Skeletal muscle tissue (tissue), 4 donors: Measurements from ENCODE around the gene BOD1L1. TPM values are rescaled to one million over a fixed set of nuclear protein-coding genes. Genes with fewer than 3 reads are reported as not detected.

Experiments
- H3K27ac ChIP-seq: one replicate; pipeline ENCODE4 v1.7.0; 2013; ENCODE audit warnings: mild to moderate bottlenecking, low read depth, low read length, inconsistent platforms
- H3K27me3 ChIP-seq, 3 donors: one replicate each; pipeline ENCODE4 v1.7.0; 2013; ENCODE audit warnings: low read length in 3 of 3; ENCODE audit not compliant: control insufficient read depth in 3 of 3, insufficient read depth in 3 of 3
- H3K36me3 ChIP-seq, 3 donors: one replicate each; pipeline ENCODE4 v1.7.0; 2013; ENCODE audit warnings: low read length in 3 of 3; ENCODE audit not compliant: control insufficient read depth in 3 of 3, insufficient read depth in 3 of 3
- H3K4me1 ChIP-seq, 3 donors: one replicate each; pipeline ENCODE4 v1.7.0; 2013; ENCODE audit warnings: low read length in 3 of 3, mild to moderate bottlenecking in 3 of 3; ENCODE audit not compliant: control insufficient read depth in 3 of 3, insufficient read depth in 3 of 3
- H3K4me3 ChIP-seq, 3 donors: one replicate each; pipeline ENCODE4 v1.7.0; 2013; ENCODE audit warnings: low read length in 3 of 3
- H3K9ac ChIP-seq, 3 donors: one replicate each; pipeline ENCODE4 v1.7.0; 2013; ENCODE audit warnings: low read length in 3 of 3, mild to moderate bottlenecking in 3 of 3, moderate library complexity in 2 of 3, low read depth in 1 of 3
- H3K9me3 ChIP-seq, 3 donors: one replicate each; pipeline ENCODE4 v1.7.0; 2013; ENCODE audit warnings: low read length in 3 of 3; ENCODE audit not compliant: control insufficient read depth in 3 of 3
- total RNA-seq: library from RNA; depleted of rRNA; stranded (reverse); fragments of >200 nt; gene quantifications from one replicate; pipeline ENCODE4 v1.2.3, GENCODE V29; 2014
- donor health status: Osteomylitis.

BOD1L1 gene
- total RNA-seq, 1 donor from 2014 or later: 15.1 TPM

DNA sequence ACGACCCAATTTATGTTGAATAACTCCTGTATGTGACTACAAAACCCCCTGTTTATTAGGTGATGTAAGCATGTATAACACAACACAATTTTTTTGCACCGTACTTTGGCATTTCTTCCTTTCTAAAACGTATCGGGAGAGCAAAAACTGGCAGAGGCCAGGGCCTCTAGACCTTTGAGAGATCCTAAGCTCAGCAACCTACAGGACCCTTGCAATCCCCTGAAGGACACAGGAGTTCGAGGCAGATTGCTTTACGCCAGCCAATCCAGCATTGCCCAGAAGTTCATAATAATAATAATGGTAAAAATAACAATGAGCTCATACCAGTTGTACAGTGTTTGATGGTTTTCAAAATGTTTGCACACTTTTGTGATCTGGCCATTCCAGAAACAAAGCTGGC lies 90.9 kb downstream of the BOD1L1 start:
- H3K27me3 ChIP-seq: peaks cover 93 to 97% (median 94%) of the 10 kb centered on the region in 3 donors
- no peak overlapping the region for H3K9ac ChIP-seq
- no peak overlapping the region for H3K4me3 ChIP-seq
- H3K36me3 ChIP-seq: no peaks in the 10 kb centered on the region
- H3K9me3 ChIP-seq: peaks cover 0 to 4% (median 0%) of the 10 kb centered on the region in 3 donors
- H3K4me1 ChIP-seq: peaks cover 11 to 15% (median 13%) of the 10 kb centered on the region in 3 donors
- H3K27ac ChIP-seq: no peak overlapping the region

GRCh38 chr4:13535708-13536361 lies 91.7 kb downstream of the BOD1L1 start:
- Histone ChIP-seq H3K27me3 (peaks cover 93 to 97% (median 94%) of the 10 kb centered on the region in 3 donors), H3K4me1 (peaks cover 9 to 15% (median 12%) of the 10 kb centered on the region in 3 donors), H3K9ac (no peak overlapping the region), H3K36me3 (no peaks in the 10 kb centered on the region), H3K27ac (no peak overlapping the region), H3K4me3 (no peak overlapping the region), H3K9me3 (peaks cover 0 to 4% (median 0%) of the 10 kb centered on the region in 3 donors)

DNA sequence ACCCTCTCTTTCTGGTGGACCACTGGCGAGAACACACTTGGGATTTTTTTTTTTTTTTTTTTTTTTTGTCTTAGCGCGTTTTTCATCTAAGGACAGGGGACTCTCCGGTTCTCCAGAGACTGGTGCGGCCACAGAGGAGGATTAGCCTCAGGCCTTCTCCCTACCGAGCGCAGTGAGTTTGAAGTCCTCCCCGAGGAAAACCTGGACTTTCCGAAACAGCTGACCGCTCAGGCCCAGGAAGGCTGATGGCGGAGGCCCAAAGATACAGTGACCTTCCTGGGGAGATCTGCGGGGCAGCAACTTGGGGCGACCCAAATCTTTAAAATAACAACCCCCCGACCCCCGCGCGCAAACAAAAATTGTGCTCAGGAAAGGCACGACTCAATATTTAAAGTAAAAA lies 92.4 kb downstream of the BOD1L1 start:
- peaks cover 0 to 4% (median 0%) of the 10 kb centered on the region in 3 donors for H3K9me3 ChIP-seq
- no peak overlapping the region for H3K4me3 ChIP-seq
- peaks cover 8 to 14% (median 12%) of the 10 kb centered on the region in 3 donors for H3K4me1 ChIP-seq
- no peak overlapping the region for H3K9ac ChIP-seq
- peaks cover 93 to 97% (median 94%) of the 10 kb centered on the region in 3 donors for H3K27me3 ChIP-seq
- H3K36me3 ChIP-seq: no peaks in the 10 kb centered on the region
- H3K27ac ChIP-seq: no peak overlapping the region

- Histone ChIP-seq H3K4me3 (no peak overlapping the region), H3K27ac (no peak overlapping the region), H3K27me3 (peaks cover 93 to 97% (median 94%) of the 10 kb centered on the region in 3 donors), H3K4me1 (peaks cover 5 to 9% (median 8%) of the 10 kb centered on the region in 3 donors), H3K9ac (no peak overlapping the region), H3K9me3 (peaks cover 0 to 4% (median 0%) of the 10 kb centered on the region in 3 donors), H3K36me3 (no peaks in the 10 kb centered on the region)
Observed at GRCh38 chr4:13534344-13535063, 93.0 kb downstream of the BOD1L1 start.

GRCh38 chr4:13533670-13534343 lies 93.7 kb downstream of the BOD1L1 start:
- no peak overlapping the region for H3K4me3 ChIP-seq
- H3K27me3 ChIP-seq: peaks cover 93 to 97% (median 96%) of the 10 kb centered on the region in 3 donors
- H3K9ac ChIP-seq: no peak overlapping the region
- no peaks in the 10 kb centered on the region for H3K36me3 ChIP-seq
- no peak overlapping the region for H3K27ac ChIP-seq
- H3K4me1 ChIP-seq: peaks cover 2 to 9% (median 3%) of the 10 kb centered on the region in 3 donors
- peaks cover 0 to 3% (median 0%) of the 10 kb centered on the region in 3 donors for H3K9me3 ChIP-seq

GRCh38 chr4:13531625-13531998 lies 95.9 kb downstream of the BOD1L1 start:
- no peaks in the 10 kb centered on the region for H3K9me3 ChIP-seq
- H3K27me3 ChIP-seq: peaks cover 93 to 96% (median 94%) of the 10 kb centered on the region in 3 donors
- H3K4me1 ChIP-seq: peaks cover 2 to 9% (median 5%) of the 10 kb centered on the region in 3 donors
- no peak overlapping the region for H3K9ac ChIP-seq
- H3K36me3 ChIP-seq: no peaks in the 10 kb centered on the region
- H3K4me3 ChIP-seq: no peak overlapping the region
- H3K27ac ChIP-seq: no peak overlapping the region

DNA sequence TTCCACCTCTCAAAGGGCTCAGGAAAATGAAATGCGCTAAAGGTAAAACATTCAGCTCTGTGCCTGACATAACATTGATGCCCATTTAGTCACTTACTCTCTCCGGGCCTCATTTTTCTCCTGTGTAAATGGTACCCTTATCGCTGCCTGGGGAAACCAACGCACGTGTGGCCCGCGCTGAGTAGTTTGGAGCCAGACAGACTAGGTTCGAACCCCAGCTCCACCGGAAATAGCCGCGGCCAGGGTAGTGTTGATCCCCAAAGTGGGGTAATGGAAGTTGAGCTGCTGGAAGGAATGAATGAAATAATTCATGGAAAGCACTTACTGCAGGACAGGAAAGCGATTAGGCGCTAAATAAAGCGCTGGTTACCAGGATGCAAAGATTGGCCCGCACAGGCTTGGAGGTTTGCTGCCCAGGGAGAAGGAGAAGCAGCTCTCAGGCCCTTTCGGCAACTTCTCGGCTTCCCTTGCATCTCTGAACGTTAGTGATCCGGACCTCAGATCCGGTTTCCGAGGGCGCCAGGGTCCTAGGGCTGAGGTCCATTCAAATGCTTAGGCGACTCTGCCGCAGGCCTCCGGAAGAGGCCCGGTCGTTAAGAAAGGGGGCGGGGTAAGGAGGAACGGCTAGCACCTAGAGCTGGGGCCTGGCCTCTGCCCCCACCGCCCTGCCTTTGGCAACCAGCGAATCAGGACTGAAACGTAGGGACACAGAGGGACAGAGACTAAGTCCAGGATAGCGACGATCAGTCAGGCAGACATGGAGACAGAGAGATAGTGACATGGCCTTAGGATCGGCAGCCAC lies 96.5 kb downstream of the BOD1L1 start:
- Histone ChIP-seq H3K27me3 (peaks cover 93 to 97% (median 96%) of the 10 kb centered on the region in 3 donors), H3K4me1 (peaks cover 2 to 7% (median 4%) of the 10 kb centered on the region in 3 donors), H3K27ac (no peak overlapping the region), H3K9me3 (no peaks in the 10 kb centered on the region), H3K36me3 (no peaks in the 10 kb centered on the region), H3K4me3 (no peak overlapping the region), H3K9ac (no peak overlapping the region)

- Histone ChIP-seq H3K27ac (no peak overlapping the region), H3K4me1 (peaks cover 0 to 2% (median 0%) of the 10 kb centered on the region in 3 donors), H3K27me3 (peaks cover 90 to 97% (median 93%) of the 10 kb centered on the region in 3 donors), H3K9me3 (peaks cover 4 to 6% (median 5%) of the 10 kb centered on the region in 3 donors), H3K36me3 (no peaks in the 10 kb centered on the region), H3K9ac (no peak overlapping the region), H3K4me3 (no peak overlapping the region)
Observed at GRCh38 chr4:13529128-13529919, 98.2 kb downstream of the BOD1L1 start.

DNA sequence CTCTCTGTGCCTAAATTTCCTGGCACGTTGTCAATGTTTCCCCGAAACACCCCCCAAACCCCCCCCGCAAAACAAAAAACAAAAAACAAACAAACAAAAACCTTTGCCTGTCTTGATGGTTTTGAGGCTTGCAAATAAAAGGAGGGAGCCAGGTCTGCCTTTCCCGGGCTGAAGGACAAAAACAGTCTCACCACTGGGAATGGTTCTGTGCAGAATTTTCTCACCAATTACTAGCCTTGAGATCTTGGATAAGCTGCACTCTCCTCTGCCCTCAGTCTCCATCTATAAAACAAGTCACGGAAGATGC lies 98.8 kb downstream of the BOD1L1 start:
- Histone ChIP-seq H3K27me3 (peaks cover 90 to 97% (median 93%) of the 10 kb centered on the region in 3 donors), H3K4me3 (no peak overlapping the region), H3K27ac (no peak overlapping the region), H3K9me3 (peaks cover 7 to 8% (median 8%) of the 10 kb centered on the region in 3 donors), H3K36me3 (peaks cover 0 to 3% (median 0%) of the 10 kb centered on the region in 3 donors), H3K4me1 (peaks cover 0 to 2% (median 0%) of the 10 kb centered on the region in 3 donors), H3K9ac (no peak overlapping the region)
